ENCODE measurements around the gene NUMB.

DNA sequence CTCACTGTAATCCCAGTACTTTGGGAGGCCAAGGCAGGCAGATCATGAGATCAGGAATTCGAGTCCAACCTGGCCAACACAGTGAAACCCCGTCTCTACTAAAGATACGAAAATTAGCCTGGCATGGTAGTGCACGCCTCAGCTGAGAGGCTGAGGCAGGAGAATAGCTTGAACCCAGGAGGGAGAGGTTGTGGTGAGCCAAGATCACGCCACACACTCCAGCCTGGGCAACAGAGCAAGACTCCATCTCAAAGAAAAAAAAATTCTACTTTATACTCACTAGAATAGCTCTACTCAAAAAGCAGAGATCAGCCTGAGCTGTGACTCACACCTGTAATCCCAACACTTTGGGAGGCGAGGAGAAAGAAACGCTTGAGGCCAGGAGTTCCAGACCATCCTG is 17.1 kb downstream of the NUMB start:
- no peak for TF ChIP-seq CTCF (IDR thresholded peaks at IDR 0.05)
- no peak for TF ChIP-seq POLR2AphosphoS5 (IDR thresholded peaks at IDR 0.05)
- no peak for TF ChIP-seq POLR2A (IDR thresholded peaks at IDR 0.05)
